GM12874 (cell line): Measurements from ENCODE around the gene SKOR1.

Source experiments
- CTCF ChIP-seq: IDR thresholded peaks from 2 replicates; pipeline ENCODE4 v1.5.1; 2011; ENCODE audit warnings: low read depth, mild to moderate bottlenecking, control low read depth, low read length, moderate library complexity; ENCODE audit not compliant: insufficient read depth

The SKOR1 gene

GRCh38 chr15:67779549-67780111 is 45.7 kb upstream of the SKOR1 start:
- TF ChIP-seq CTCF = no peak

GRCh38 chr15:67781061-67781460 is 44.2 kb upstream of the SKOR1 start:
- TF ChIP-seq CTCF = no peak

GRCh38 chr15:67781907-67782690 is 43.2 kb upstream of the SKOR1 start:
- no peak for TF ChIP-seq CTCF

DNA sequence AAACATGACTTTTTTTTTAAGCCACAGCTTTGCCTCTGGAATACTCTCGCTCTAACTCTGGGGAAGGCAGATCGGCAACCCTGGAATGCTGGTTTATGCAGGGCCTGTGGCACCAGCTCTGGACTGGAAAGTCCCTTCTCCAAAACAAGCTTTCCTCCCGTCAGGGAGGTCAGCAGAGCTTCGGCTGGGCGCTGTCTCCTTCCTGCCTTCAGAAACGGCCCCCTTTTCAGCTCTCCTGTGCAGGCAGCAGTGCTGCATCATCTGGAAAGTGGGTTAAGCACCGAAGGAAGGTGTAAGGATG is 42.7 kb upstream of the SKOR1 start:
- TF ChIP-seq CTCF = no peak

DNA sequence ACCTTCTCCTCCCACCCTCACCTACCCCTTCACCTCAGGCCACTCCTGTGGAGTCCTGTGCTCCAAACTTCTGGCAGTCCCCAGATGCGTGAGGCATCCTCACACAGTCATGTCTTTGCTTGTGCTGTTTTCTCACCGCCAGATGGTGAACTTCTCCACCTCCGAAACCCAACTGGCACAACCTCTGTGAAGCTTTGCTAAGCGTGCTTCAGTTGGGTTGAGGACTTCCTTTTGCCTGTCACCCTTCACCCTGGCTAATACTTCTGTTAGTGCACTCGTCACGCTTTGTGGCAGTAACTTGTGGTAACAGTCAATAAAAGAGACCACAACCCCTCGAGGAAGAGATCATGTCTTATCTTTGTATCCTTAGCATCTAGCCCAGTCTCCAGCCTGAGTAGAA is 42.0 kb upstream of the SKOR1 start:
- peak; percentile 54 for TF ChIP-seq CTCF

DNA sequence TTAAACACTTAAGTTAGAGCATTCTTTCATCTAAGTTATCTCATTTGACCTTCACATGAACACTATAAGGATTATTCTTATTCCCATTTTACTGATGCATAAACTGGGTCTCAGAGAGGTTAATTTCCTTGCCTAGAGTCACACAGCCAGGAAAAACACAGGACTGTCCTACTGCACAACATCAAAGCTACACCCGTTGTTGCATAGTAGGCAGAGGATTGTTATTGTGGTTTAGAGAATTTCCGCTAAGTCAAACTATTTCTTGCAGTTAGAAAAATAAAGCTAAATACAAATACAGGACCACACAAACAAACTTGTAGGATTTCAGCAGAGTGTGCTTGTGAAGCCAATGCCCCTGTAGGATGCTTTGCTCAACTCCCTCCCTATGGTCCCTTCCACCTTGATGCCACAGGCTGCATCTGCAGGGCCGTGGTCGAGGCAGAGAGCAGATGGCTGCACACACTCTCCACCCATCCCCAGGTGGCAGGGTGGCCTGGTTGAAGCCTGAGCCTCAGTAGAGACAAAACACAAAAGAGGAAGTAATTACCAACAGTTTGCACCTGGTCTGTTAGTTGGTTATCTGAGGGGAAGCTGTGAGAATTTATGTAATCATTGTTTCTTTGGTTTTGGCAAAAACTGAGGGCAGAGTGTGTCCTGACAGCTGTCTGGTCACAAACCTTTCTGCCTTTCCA is 41.1 kb upstream of the SKOR1 start:
- TF ChIP-seq CTCF = no peak

- no peak for TF ChIP-seq CTCF
Measured at GRCh38 chr15:67784856-67785430, 40.4 kb upstream of the SKOR1 start.
